Fibroblast of villous mesenchyme (primary cell): Measurements from ENCODE around the gene APBB2. TPM values are rescaled to one million over a fixed set of nuclear protein-coding genes. Genes with fewer than 3 reads are reported as not detected.

ENCODE experiments used
- DNase-seq: peaks from one replicate; pipeline ENCODE4 v3.0.0-alpha.2; 2010; ENCODE audit warnings: low read depth
- H3K4me3 ChIP-seq: 2 replicates; pipeline ENCODE4 v1.5.1; 2011; ENCODE audit warnings: low read depth, mild to moderate bottlenecking, low read length
- CTCF ChIP-seq: IDR thresholded peaks from 2 replicates; pipeline ENCODE4 v1.5.1; 2012; ENCODE audit warnings: low read depth, mild to moderate bottlenecking, low read length; ENCODE audit not compliant: insufficient read depth
- small RNA-seq: library from RNA; depleted of rRNA; stranded (forward); fragments of <200 nt; gene quantifications from one replicate; pipeline ENCODE3, GENCODE V24; 2012
- total RNA-seq: library from RNA; depleted of rRNA; stranded (reverse); fragments of >200 nt; gene quantifications from 2 replicates; pipeline ENCODE4 v1.2.3, GENCODE V29; 2012

APBB2 gene
- total RNA-seq, 1 donor, result 133 TPM

- H3K4me3 ChIP-seq, result no peak overlapping the region
- no peak for TF ChIP-seq CTCF
- no peak for DNase-seq
Measured at GRCh38 chr4:40788331-40788730, 426.0 kb downstream of the APBB2 start.

GRCh38 chr4:40785727-40786126 is 428.6 kb downstream of the APBB2 start:
- no peak overlapping the region for H3K4me3 ChIP-seq
- no peak for DNase-seq
- no peak for TF ChIP-seq CTCF

GRCh38 chr4:40782876-40783275 is 431.5 kb downstream of the APBB2 start:
- no peak for DNase-seq

GRCh38 chr4:40778090-40778489 is 436.3 kb downstream of the APBB2 start:
- no peak overlapping the region for H3K4me3 ChIP-seq
- no peak for DNase-seq
- no peak for TF ChIP-seq CTCF

More at GRCh38 chr4:40782876-40783275, 431.5 kb downstream of the APBB2 start:
- no peak for TF ChIP-seq CTCF
- no peak overlapping the region for H3K4me3 ChIP-seq

GRCh38 chr4:40769266-40769665 is 445.1 kb downstream of the APBB2 start:
- no peak overlapping the region for H3K4me3 ChIP-seq
- no peak for TF ChIP-seq CTCF
- peak; percentile 12 for DNase-seq

GRCh38 chr4:40763228-40763716 is 451.1 kb downstream of the APBB2 start:
- TF ChIP-seq CTCF, result no peak
- no peak overlapping the region for H3K4me3 ChIP-seq
- DNase-seq, result peak; percentile 81

Small RNA genes within 50 kb of the gene (small RNA-seq; reads per million reads assigned to genes)
- not detected for gene RF00019
- gene RNA5SP160, result not detected
- not detected for gene RNU6-1195P
- not detected for gene RNU6-836P

Other genes starting within 250 kb of the APBB2 start
- gene UCHL1, start 42.4 kb upstream of the APBB2 start, total RNA-seq, result 488 and 579 TPM in 2 replicates